HepG2 (cell line): ENCODE data around the gene TM2D3. TPM values are rescaled to one million over a fixed set of nuclear protein-coding genes. Genes with fewer than 3 reads are reported as not detected.

ENCODE experiments used
- ATAC-seq: fragments of 200-7000 bp; cut with Tn5 transposase; 3 replicates; pipeline ENCODE4 v1.9.1; 2020; ENCODE audit warnings: mild to moderate bottlenecking, moderate library complexity
- BruUV-seq: library from RNA; stranded (reverse); fragments of 400-500 nt; replicated peaks from 2 replicates; lab custom pipeline; 2021; lab: Mats Ljungman, UMichigan
- CTCF ChIA-PET: fragments of 300-600 bp; formaldehyde crosslinking; extraction: SDS; loops from one replicate; lab custom pipeline; 2021; ENCODE audit warnings: low total read pairs, inconsistent platforms, low intra/inter-chr PET ratio; lab: Yijun Ruan, JAX
- POLR2A ChIA-PET: fragments of 350-600 bp; sonication (Branson Sonifier 250); formaldehyde crosslinking; loops from one replicate; lab custom pipeline; 2020; ENCODE audit warnings: antibody characterized with exemption, inconsistent platforms; lab: Yijun Ruan, JAX
- DNase-seq: peaks from one replicate; pipeline ENCODE4 v3.0.0-alpha.2; 2015; ENCODE audit warnings: low spot score
- FAIRE-seq: peaks from 3 replicates; lab custom pipeline; 2011; peaks lifted over from hg19 to GRCh38; lab: Jason Lieb, UNC
- H2AFZ ChIP-seq: one replicate; pipeline ENCODE4 v1.6.1; 2011; ENCODE audit warnings: low read length, inconsistent platforms
- H3K27ac ChIP-seq: fragments of 300-600 bp; 3 replicates; pipeline ENCODE4 v1.8.0; 2011; ENCODE audit warnings: mixed run types, mild to moderate bottlenecking, mixed read lengths, low read length, inconsistent platforms; ENCODE audit not compliant: insufficient read depth; ENCODE audit errors: extremely low read length
- H3K27me3 ChIP-seq, 2 experiments: fragments of 200-600 bp in 1 of 2; 2 replicates in 1 of 2; 3 replicates in 1 of 2; pipeline versions ENCODE4 v1.6.0 to v1.8.0; 2011; ENCODE audit warnings: low read length in 2 of 2, mild to moderate bottlenecking in 2 of 2, moderate library complexity in 2 of 2, inconsistent platforms in 1 of 2; ENCODE audit not compliant: insufficient read depth in 2 of 2, control insufficient read depth in 1 of 2
- H3K36me3 ChIP-seq, 2 experiments: fragments of 200-600 bp in 1 of 2; replicated peaks in 1 of 2; 2 replicates in 1 of 2; 3 replicates in 1 of 2; pipeline versions ENCODE4 v1.5.1 to v1.8.0; 2011; ENCODE audit warnings: low read length in 2 of 2, inconsistent platforms in 1 of 2; ENCODE audit not compliant: insufficient read depth in 2 of 2, control insufficient read depth in 1 of 2
- H3K4me1 ChIP-seq: 2 replicates; pipeline ENCODE4 v1.5.1; 2012; ENCODE audit warnings: low read length, inconsistent platforms; ENCODE audit not compliant: insufficient read depth
- H3K4me2 ChIP-seq: 2 replicates; pipeline ENCODE4 v1.6.0; 2011; ENCODE audit warnings: low read depth, low read length, inconsistent platforms
- H3K4me3 ChIP-seq, 3 experiments: fragments of 200-600 bp in 1 of 3; sonication (generic), shearing (Covaris generic) in 1 of 3; replicated peaks in 1 of 3; 2 replicates each; pipeline ENCODE4 v1.5.1; 2011 to 2016; ENCODE audit warnings: low read length in 3 of 3, inconsistent platforms in 2 of 3, low read depth in 2 of 3, mild to moderate bottlenecking in 2 of 3, control low read depth in 1 of 3, mixed read lengths in 1 of 3; ENCODE audit not compliant: insufficient read depth in 1 of 3
- H3K79me2 ChIP-seq: one replicate; pipeline ENCODE4 v1.6.1; 2011; ENCODE audit warnings: low read length, inconsistent platforms; ENCODE audit not compliant: insufficient read depth
- H3K9ac ChIP-seq: 2 replicates; pipeline ENCODE4 v1.6.0; 2011; ENCODE audit warnings: mild to moderate bottlenecking, low read depth, low read length, inconsistent platforms; ENCODE audit not compliant: insufficient read depth
- H3K9me3 ChIP-seq: 2 replicates; pipeline ENCODE4 v1.5.1; 2012; ENCODE audit warnings: mild to moderate bottlenecking, low read length
- H4K20me1 ChIP-seq: 2 replicates; pipeline ENCODE4 v1.6.0; 2011; ENCODE audit warnings: inconsistent platforms, mild to moderate bottlenecking, low read length, moderate library complexity; ENCODE audit not compliant: insufficient read depth
- HOMEZ ChIP-seq: IDR thresholded peaks from 2 replicates; pipeline ENCODE4 v1.6.1; 2016; ENCODE audit warnings: low read depth
- PAXIP1 ChIP-seq: sonication (generic); formaldehyde crosslinking; conservative IDR thresholded peaks from 2 replicates; pipeline ENCODE4 v1.4.0; 2020; ENCODE audit warnings: mild to moderate bottlenecking, missing genetic modification reagents, moderate library complexity
- POGZ ChIP-seq: sonication (generic); formaldehyde crosslinking; IDR thresholded peaks from 2 replicates; pipeline ENCODE4 v1.4.0; 2020; ENCODE audit warnings: mild to moderate bottlenecking, missing genetic modification reagents
- ZBTB33 ChIP-seq: sonication (generic); formaldehyde crosslinking; IDR thresholded peaks from 2 replicates; pipeline ENCODE4 v1.4.0; 2020; ENCODE audit warnings: missing genetic modification reagents
- ZNF230 ChIP-seq: sonication (generic); formaldehyde crosslinking; IDR thresholded peaks from 2 replicates; pipeline ENCODE4 v1.4.0; 2020; ENCODE audit warnings: mild to moderate bottlenecking, missing genetic modification reagents
- WGBS: methylation state at CpG from one replicate; pipeline ENCODE4 v1.1.6; 2017; ENCODE audit warnings: low lambda C conversion rate; 5-methylcytosine and 5-hydroxymethylcytosine counted together
- in situ Hi-C: cut with HindIII; loops from 2 replicates; pipeline ENCODE4 v1.10.0; 2017; ENCODE audit warnings: low pct_unique_long_range_greater_than_20kb; ENCODE audit not compliant: extremely low pct_ligation_motif_present
- intact Hi-C: fragments of 100-400 bp; cut with micrococcal nuclease; formaldehyde crosslinking; loops from one replicate; pipeline ENCODE4 v1.10.0; 2022; ENCODE audit not compliant: unreplicated experiment
- polyA plus RNA-seq, 8 experiments: library from polyadenylated mRNA; depleted of rRNA in 3 of 8; stranded (reverse) in 7 of 8; unstranded in 1 of 8; fragments of >200 nt; fragmentation: Illumina TruSeq in 4 of 8; extraction: Trizol in 4 of 8; gene quantifications; 2 replicates each; pipeline versions ENCODE4 v1.2.1 to v1.2.3, GENCODE V29; 2011 to 2016; ENCODE audit warnings: low read depth in 4 of 8, missing spikeins in 1 of 8, mixed read lengths in 1 of 8; ENCODE audit not compliant: insufficient read depth in 1 of 8
- total RNA-seq, 5 experiments: library from RNA; depleted of rRNA; stranded (reverse); fragments of >200 nt; fragmentation: Illumina TruSeq; extraction: Trizol; gene quantifications; 2 replicates each; pipeline ENCODE4 v1.2.3, GENCODE V29; 2016; ENCODE audit warnings: low read depth in 1 of 5

The TM2D3 gene
- total and polyA plus RNA-seq, 2 of the 13 experiments (the other 11 are each of a cell fraction or from before 2014, with no cell fraction given), result 31.1 to 72.7 TPM

DNA sequence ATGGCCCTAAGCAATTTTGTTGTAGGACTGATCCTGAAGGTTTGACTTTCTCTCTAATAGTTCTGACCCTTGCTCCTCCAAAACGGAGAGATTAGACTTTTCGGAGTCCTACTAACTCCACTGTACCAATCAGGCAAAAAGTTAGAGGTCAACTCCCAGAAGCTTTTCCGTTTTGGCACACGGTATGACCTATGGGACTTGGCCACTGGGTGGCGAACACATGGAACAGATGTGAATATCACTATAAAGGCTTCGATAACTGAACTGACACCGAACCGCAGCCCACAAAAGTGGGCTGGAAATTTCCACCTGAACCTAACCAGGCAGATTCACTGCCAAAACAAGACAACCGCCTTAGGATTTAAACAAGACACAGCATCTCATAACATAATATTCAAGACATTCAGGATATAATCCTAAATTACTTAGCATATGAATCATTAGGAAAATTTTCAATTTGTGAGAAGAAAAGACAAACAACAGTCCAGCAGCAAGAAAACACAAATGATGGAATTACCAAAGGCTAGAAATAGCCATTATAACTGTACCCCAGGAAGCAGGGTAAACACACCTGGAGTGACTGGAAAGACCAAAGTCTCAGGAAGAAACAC lies 12.2 kb upstream of the TM2D3 start:
- TF ChIP-seq ZBTB33 (peak; percentile 91), HOMEZ (CRISPR knock-in tag) (peak; percentile 54; the same call in 1 of the 2 replicates), POGZ (0 out of 2 replicates have a peak, but pooled peaks have one; percentile 21), ZNF230 (no peak), PAXIP1 (CRISPR knock-in tag) (0 out of 2 replicates have a peak, but pooled peaks have one; percentile 26)
- no TSS peak for BruUV-seq
- no peak overlapping the region for H3K27ac ChIP-seq
- H3K9me3 ChIP-seq, result no peaks in the 10 kb centered on the region
- FAIRE-seq, result no peak
- no peaks in the 10 kb centered on the region for H3K79me2 ChIP-seq
- ChIA-PET POLR2A (no interaction called here), CTCF (no interaction called here)
- H4K20me1 ChIP-seq, result no peaks in the 10 kb centered on the region
- WGBS, result 86% methylated on average over 9 of the region's 9 CpGs
- H3K4me3 ChIP-seq, result no peak overlapping the region
- H3K4me2 ChIP-seq, result peak overlapping the region; percentile 30; the same call in 1 of the 2 replicates
- peaks cover 4 to 24% of the 10 kb centered on the region in 2 experiments; a peak in 3 of 5 replicates for H3K36me3 ChIP-seq
- H2AFZ ChIP-seq, result no peak overlapping the region
- H3K4me1 ChIP-seq, result peaks cover 15% of the 10 kb centered on the region
- peak; percentile 71 for ATAC-seq
- DNase-seq, result peak; percentile 13
- intact Hi-C loops (no loop called here), in situ Hi-C loops (no loop called here)
- H3K27me3 ChIP-seq, result no peaks in the 10 kb centered on the region
- no peak overlapping the region for H3K9ac ChIP-seq
